RPMI8226 (cell line): ENCODE measurements around the gene SRPK1.

Source experiments
- DNase-seq: peaks from one replicate; pipeline ENCODE4 v3.0.0-alpha.2; 2015

The SRPK1 gene

GRCh38 chr6:35809809-35810208 lies 111.1 kb downstream of the SRPK1 start:
- DNase-seq, result no peak

DNA sequence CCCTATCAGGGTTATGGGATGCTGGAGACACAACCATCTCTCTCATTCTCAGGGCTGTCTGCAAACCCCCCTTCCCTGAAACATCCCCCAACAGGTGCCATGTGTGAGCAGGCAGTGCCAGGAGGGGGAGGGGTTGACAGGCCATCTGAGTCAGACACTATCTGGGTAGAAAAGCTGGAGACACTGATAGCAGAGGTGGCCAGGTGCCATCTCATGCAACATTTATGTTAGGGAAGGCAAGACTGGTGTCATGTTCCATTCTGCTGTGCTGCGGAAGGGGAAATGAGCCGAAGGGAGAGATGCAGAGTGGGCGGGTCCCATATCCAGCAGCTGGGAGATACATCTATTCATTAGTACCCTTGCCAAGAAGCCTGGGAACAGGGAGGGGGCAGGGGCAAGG lies 112.2 kb downstream of the SRPK1 start:
- DNase-seq, result no peak

GRCh38 chr6:35804996-35805736 lies 115.7 kb downstream of the SRPK1 start, which contains the start of gene LHFPL5:
Gene LHFPL5 (plus strand): TSS chr6:35805352. CDS start chr6:35805671, 319 bp downstream.
- peak; percentile 77 for DNase-seq

GRCh38 chr6:35801148-35801547 lies 119.8 kb downstream of the SRPK1 start:
- no peak for DNase-seq

GRCh38 chr6:35798706-35799105 lies 122.2 kb downstream of the SRPK1 start:
- no peak for DNase-seq

GRCh38 chr6:35797837-35798526 lies 122.9 kb downstream of the SRPK1 start:
- DNase-seq, result no peak

- no peak for DNase-seq
Measured at GRCh38 chr6:35796236-35796635, 124.7 kb downstream of the SRPK1 start.

- no peak for DNase-seq
Measured at GRCh38 chr6:35795453-35796071, 125.3 kb downstream of the SRPK1 start.

GRCh38 chr6:35794536-35795452 lies 126.1 kb downstream of the SRPK1 start:
- DNase-seq, result no peak

GRCh38 chr6:35790683-35791082 lies 130.2 kb downstream of the SRPK1 start:
- DNase-seq, result no peak

GRCh38 chr6:35788423-35788982 lies 132.4 kb downstream of the SRPK1 start:
- DNase-seq, result no peak

- no peak for DNase-seq
Measured at GRCh38 chr6:35787266-35788218, 133.4 kb downstream of the SRPK1 start.

- DNase-seq, result no peak
Measured at GRCh38 chr6:35786810-35787209, 134.1 kb downstream of the SRPK1 start.

GRCh38 chr6:35786272-35786671 lies 134.6 kb downstream of the SRPK1 start:
- DNase-seq, result no peak

- DNase-seq, result no peak
Measured at GRCh38 chr6:35784200-35784599, 136.7 kb downstream of the SRPK1 start.
